DMS 273 (cell line): ENCODE data around the gene TRIM74.
"Not testable (repeated sequence)": the region's sequence is repeated elsewhere in the genome, so short reads cannot be mapped to it uniquely, and the experiment has no call there.

Experiments
- DNase-seq: peaks from one replicate; lab custom pipeline; 2025; ENCODE audit not compliant: unreplicated experiment; lab: John Stamatoyannopoulos, UW

Gene TRIM74

DNA sequence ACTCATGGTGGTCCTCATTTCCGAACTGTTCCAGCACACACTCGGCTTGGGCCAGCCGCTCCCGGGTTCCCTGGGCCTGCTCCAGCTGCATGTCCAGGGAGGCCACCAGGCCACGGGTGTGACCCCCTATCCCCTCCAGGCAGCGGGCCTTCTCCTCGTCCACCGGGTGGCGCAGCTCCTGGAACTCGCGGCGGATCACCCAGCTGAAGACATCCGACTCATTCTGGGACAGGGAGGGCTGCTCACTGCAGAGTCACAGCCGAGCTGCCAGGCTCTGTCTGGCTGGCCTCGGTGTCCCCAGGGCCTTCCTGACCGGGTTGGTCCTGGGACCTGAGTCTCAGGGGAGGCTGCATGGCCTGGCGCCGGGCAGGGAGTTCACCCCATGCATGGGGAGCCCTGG is 9.2 kb downstream of the TRIM74 start:
- not testable (repeated sequence) for DNase-seq

DNA sequence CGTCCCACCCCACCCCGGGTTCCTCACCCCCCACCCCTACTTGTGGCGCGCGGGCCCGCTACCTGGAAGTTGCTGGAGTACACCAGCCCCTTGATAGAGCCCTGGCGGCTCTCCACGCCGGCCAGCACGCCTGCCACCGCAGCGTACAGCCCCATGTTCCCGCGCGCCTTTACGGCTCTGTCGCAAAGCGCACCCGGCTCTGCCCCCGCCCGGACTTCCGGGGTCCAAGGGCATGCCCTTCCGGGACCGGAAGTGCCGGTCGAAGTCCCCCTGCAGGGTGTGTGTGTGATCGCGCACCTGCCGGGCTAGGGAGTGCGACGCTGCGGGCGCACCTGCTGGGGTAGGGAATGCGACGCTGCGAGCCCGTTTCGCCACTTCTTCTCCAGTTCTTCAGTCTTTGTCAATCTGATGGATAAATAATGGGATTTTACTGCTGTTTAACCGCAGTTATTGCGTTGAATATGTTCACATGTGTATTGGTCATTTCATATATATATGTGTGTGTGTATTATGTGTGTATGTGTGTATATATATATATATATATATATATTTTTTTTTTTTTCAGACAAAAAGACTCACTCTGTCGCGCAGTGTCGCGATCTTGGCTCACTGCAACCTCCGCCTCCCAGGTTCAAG is 14.6 kb downstream of the TRIM74 start:
- DNase-seq = not testable (repeated sequence)

- not testable (repeated sequence) for DNase-seq
These were observed 15.2 kb downstream of the TRIM74 start for GRCh38 chr7:72953901-72954562.

GRCh38 chr7:72950432-72950831 is 18.8 kb downstream of the TRIM74 start:
- DNase-seq = not testable (repeated sequence)

DNA sequence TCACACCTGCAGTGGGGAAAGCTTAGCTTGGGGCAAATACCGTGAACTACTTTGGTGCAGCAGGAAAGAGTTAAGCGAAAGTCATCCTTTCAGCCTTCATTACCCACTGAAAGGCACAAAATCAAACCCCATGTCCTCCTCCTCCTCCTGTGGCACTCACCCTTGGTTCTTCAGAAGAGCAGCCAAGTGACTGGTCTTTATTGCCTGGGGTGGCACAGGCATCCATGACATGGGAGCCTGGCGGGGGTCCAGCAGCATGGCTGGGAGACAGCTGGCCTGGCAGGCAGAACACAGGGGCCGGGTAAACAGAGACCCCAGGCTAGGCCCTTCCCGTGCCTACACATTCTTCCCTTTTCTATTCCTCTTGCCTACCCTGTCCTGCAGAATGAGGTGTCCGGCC is 19.6 kb downstream of the TRIM74 start:
- peak; percentile 83 for DNase-seq

DNA sequence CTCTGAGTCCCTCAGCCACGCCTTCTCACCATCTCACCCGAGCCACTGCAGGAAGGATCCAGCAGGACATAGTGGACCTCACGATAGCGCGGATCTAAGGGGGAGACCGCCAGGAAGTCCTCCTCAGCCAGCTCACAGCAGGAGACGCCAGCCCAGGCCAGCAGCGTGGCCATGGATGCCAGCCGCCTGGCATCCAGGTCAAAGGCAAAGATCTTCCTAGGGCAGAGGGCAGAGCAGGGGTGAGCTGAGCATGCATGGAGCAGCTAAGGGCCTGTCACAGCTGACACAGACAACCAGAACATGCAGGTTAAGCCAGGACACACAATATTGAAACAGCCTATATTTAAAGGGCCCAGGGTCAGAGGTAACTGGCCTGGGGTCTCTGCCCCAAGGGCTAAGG is 20.0 kb downstream of the TRIM74 start:
- not testable (repeated sequence) for DNase-seq

DNA sequence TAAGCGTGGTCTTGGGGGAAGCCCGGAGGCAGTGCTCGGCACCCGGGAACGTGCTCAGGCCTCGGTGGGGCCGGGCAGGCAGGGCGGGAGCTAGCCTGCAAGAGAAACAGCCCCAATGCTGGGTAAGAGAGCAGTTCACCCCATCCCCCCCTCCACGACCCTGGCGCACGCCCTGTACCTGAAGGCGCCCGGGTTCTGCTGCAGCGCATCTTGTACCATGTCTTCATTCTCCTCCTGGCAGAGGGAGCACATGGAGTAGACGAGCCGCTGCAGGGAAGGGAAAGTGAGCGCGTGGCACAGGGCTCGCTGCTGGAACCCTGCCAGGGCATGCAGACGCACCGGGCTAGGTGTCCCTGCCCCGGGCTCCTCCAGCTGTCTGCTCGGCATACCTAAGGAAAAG is 20.6 kb downstream of the TRIM74 start:
- DNase-seq = peak; percentile 58

GRCh38 chr7:72946130-72946745 is 23.0 kb downstream of the TRIM74 start:
- peak; percentile 39 for DNase-seq

DNA sequence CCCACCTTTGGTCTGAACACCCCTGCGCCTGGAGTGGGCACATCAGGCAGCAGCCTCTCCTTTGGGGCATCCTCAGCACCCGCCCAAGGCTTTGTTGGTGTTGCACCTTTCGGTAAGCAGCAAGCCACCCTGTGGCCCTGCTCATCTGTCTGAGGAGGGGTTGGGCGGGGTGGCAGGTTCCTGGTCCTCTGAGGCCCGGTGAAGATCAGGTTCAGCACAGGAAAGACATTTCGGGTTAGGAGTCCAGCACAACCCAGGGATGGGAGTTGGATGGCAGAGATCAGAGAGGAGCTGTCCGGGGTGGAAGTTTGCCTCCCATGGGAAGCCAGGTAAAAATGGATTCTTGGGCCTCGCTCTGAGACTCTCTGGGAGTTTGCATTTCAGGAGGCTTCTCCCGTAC is 23.7 kb downstream of the TRIM74 start:
- DNase-seq = not testable (repeated sequence)

GRCh38 chr7:72944937-72945336 is 24.3 kb downstream of the TRIM74 start:
- DNase-seq = not testable (repeated sequence)

DNA sequence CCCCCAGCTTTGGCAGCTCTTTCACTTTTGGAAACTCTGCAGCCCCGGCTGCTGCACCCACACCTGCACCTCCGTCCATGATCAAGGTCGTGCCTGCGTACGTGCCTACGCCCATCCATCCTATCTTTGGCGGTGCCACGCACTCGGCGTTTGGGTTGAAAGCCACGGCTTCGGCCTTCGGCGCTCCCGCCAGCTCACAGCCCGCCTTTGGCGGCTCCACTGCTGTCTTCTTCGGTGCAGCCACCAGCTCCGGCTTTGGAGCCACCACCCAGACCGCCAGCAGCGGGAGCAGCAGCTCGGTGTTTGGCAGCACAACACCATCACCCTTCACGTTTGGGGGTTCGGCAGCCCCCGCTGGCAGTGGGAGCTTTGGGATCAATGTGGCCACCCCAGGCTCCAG is 26.3 kb downstream of the TRIM74 start:
- DNase-seq = not testable (repeated sequence)

DNA sequence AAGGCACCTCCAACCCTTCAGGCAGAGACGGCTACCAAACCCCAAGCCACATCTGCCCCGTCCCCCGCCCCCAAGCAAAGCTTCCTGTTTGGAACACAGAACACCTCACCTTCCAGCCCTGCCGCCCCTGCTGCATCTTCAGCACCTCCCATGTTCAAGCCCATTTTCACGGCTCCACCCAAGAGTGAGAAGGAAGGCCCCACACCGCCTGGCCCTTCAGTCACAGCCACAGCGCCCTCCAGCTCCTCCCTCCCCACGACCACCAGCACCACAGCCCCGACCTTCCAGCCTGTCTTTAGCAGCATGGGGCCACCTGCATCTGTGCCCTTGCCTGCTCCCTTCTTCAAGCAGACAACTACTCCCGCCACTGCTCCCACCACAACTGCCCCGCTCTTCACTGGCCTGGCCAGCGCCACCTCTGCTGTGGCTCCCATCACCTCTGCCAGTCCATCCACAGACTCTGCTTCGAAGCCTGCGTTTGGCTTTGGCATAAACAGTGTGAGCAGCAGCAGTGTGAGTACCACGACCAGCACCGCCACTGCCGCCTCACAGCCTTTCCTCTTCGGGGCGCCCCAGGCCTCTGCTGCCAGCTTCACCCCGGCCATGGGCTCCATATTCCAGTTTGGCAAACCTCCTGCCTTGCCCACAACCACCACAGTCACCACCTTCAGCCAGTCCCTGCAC is 27.1 kb downstream of the TRIM74 start:
- not testable (repeated sequence) for DNase-seq

DNA sequence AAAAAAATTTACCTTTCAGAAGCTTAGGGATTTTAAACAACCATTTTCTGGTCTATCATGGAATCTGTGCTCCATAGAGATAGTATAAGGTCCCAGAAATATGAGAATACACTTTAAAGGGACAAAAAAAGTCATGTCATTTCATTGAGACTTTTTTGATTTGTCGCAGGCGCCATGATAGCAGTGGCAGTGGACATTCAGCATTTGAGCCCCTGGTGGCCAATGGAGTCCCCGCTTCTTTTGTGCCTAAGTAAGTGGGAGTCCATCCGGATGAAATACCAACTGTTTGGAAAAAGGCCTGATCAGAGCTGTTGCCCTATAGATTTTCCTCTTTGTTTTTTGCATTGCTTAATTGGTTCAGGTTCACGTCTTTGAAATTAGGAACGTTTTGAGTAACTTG is 41.0 kb downstream of the TRIM74 start:
- DNase-seq = not testable (repeated sequence)

- not testable (repeated sequence) for DNase-seq
These were observed 41.5 kb downstream of the TRIM74 start for GRCh38 chr7:72927791-72928190.

DNA sequence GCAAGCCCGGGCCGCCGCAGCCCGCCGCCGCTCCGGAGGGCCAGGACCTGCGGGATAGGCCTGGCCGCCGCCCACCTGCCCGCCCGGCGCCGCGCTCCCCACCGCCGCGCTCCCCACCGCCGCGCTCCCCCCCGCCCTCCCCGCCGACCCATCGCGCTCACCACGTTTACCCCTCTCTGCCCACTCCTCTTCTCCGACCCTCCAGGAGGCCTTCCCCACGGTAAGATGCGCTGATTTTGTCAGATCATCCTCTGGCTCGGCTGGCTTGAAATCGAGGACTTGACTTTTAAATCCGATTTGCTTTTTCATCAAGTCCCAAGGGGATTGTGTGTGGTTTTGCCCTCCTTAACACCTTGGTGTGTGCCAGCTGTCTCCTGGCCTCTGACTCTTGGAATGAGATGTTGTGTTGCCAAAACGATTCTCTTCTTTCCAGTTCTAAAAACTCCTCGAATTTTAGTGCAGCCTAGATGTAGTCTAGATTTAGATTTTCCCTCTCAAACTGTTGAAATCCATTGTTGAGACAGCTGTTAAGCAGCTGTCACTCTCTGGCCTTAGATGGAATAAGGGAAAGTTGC is 43.6 kb downstream of the TRIM74 start:
- peak; percentile 69 for DNase-seq

GRCh38 chr7:72924733-72925545 is 44.3 kb downstream of the TRIM74 start, which contains the start of gene POM121:
TSS of gene POM121 (plus strand) at chr7:72925095. CDS start at chr7:72925122, 27 bp downstream.
- peak; percentile 98 for DNase-seq

DNA sequence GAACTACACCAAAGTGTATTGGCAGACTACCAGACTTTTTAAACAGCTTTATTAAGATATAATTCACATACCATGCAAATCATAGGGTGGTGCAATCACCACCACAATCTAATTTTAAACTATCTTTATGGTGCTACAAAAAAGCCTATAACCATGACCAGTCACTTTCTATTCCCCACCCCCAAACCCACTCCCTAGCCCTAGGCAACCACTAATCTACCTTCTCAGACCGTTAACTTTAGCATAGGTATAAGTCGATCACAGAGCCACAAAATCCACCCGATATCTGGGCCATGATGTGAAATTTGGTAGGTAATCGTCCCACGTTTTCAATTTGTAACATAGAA is 44.9 kb downstream of the TRIM74 start:
- no peak for DNase-seq

DNA sequence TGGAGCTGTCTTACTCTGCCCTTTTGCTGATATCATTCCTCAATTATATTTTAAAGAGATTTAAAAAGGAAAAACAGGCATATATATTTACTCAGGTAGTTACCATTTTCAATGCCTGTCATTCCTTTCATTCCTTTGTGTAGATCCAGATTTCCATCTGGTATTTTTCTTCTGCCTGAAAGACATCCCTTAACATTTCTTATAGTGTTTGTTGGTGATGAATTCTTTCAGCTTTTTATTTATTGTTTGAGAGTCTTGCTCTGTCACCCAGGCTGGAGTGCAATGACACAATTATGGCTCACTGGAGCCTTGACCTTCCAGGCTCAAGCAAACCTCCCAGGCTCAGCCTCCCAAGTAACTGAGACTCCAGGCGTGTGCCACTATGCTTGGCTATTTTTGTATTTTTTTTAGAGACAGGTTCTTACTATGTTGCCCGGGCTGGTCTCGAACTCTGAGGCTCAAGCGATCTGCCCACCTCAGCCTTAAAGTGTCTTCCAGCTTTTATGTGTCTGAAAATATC is 50.0 kb downstream of the TRIM74 start:
- no peak for DNase-seq

GRCh38 chr7:72914756-72915525 is 54.3 kb downstream of the TRIM74 start:
- DNase-seq = peak; percentile 73
